Natural killer cell (primary cell): ENCODE data around the gene COL24A1. TPM values are rescaled to one million over a fixed set of nuclear protein-coding genes. Genes with fewer than 3 reads are reported as not detected.
"Not testable (repeated sequence)": the region's sequence is repeated elsewhere in the genome, so short reads cannot be mapped to it uniquely, and the experiment has no call there.

Source experiments
- ATAC-seq, 3 donors: fragments of 150-1000 bp in 2 of 3; fragments of 200-7000 bp in 1 of 3; cut with Tn5 transposase; 1 replicate in 1 of 3; 2 replicates in 2 of 3; pipeline ENCODE4 v1.10.0; 2021; ENCODE audit warnings: mild to moderate bottlenecking in 2 of 3, moderate library complexity in 2 of 3
- DNase-seq, 2 donors: peaks; one replicate each; pipeline versions ENCODE4 v3.0.0 to v3.0.0-alpha.2; 2013 to 2021; ENCODE audit warnings: mixed read lengths in 1 of 2
- H3K27ac ChIP-seq: one replicate; pipeline ENCODE4 v1.5.1; 2013; ENCODE audit warnings: mild to moderate bottlenecking, low read length
- H3K27me3 ChIP-seq: one replicate; pipeline ENCODE4 v1.6.1; 2013; ENCODE audit warnings: low read length; ENCODE audit not compliant: control insufficient read depth, insufficient read depth
- H3K36me3 ChIP-seq: one replicate; pipeline ENCODE4 v1.6.1; 2013; ENCODE audit warnings: low read length; ENCODE audit not compliant: control insufficient read depth, insufficient read depth
- H3K4me1 ChIP-seq: one replicate; pipeline ENCODE4 v1.6.1; 2013; ENCODE audit warnings: low read length; ENCODE audit not compliant: control insufficient read depth, insufficient read depth
- H3K4me3 ChIP-seq: one replicate; pipeline ENCODE4 v1.5.1; 2013; ENCODE audit warnings: low read length
- H3K9me3 ChIP-seq: one replicate; pipeline ENCODE4 v1.6.1; 2013; ENCODE audit warnings: low read length; ENCODE audit not compliant: control insufficient read depth, insufficient read depth
- H3K27ac Mint-ChIP-seq, 2 donors: one replicate each; pipeline ENCODE4 v1.8.0; 2022; ENCODE audit warnings: mild to moderate bottlenecking in 2 of 2, mixed read lengths in 2 of 2, moderate library complexity in 1 of 2
- H3K27me3 Mint-ChIP-seq, 2 donors: one replicate each; pipeline ENCODE4 v1.8.0; 2022; ENCODE audit warnings: low read depth in 2 of 2, mixed read lengths in 2 of 2
- H3K36me3 Mint-ChIP-seq: one replicate; pipeline ENCODE4 v1.8.0; 2022; ENCODE audit warnings: mixed read lengths
- H3K4me1 Mint-ChIP-seq, 2 donors: one replicate each; pipeline ENCODE4 v1.8.0; 2022; ENCODE audit warnings: mixed read lengths in 2 of 2
- H3K4me3 Mint-ChIP-seq: one replicate; pipeline ENCODE4 v1.8.0; 2022; ENCODE audit warnings: mild to moderate bottlenecking, moderate library complexity, mixed read lengths
- H3K9me3 Mint-ChIP-seq, 2 donors: one replicate each; pipeline ENCODE4 v1.8.0; 2022; ENCODE audit warnings: mixed read lengths in 2 of 2
- CTCF ChIP-seq: fragments of 200-600 bp; IDR thresholded peaks from one replicate; pipeline ENCODE4 v1.8.0; 2022; ENCODE audit warnings: antibody characterized with exemption
- WGBS: methylation state at CpG from one replicate; pipeline ENCODE4 v1.1.7; 2013; ENCODE audit warnings: missing lambda C conversion rate; ENCODE audit not compliant: insufficient coverage; 5-methylcytosine and 5-hydroxymethylcytosine counted together
- intact Hi-C: fragments of 100-400 bp; cut with micrococcal nuclease; formaldehyde crosslinking; loops from one replicate; pipeline ENCODE4 v1.14.2; 2022
- total RNA-seq, 4 donors: library from RNA; stranded (reverse); fragments of 120-200 nt in 1 of 4; gene quantifications; one replicate each; pipeline versions ENCODE4 v1.2.3 to v1.2.4, GENCODE V29; 2013 to 2022

COL24A1 gene
- total RNA-seq, 3 donors from 2014 or later (not counting 1 experiment from before 2014, with no cell fraction given), result 0.20 to 0.54 (median 0.54) TPM

- no peaks in the 10 kb centered on the region for H3K36me3 Mint-ChIP-seq
- 80% methylated on average over 1 of the region's 1 CpG for WGBS
- ATAC-seq (no peak), DNase-seq (no peak)
- H3K27ac Mint-ChIP-seq, result no peak overlapping the region
- intact Hi-C loops, result no loop called here
- Histone ChIP-seq H3K27ac (no peak overlapping the region), H3K9me3 (no peaks in the 10 kb centered on the region), H3K36me3 (no peaks in the 10 kb centered on the region), H3K4me1 (no peaks in the 10 kb centered on the region), H3K27me3 (no peaks in the 10 kb centered on the region), H3K4me3 (no peak overlapping the region)
- H3K27me3 Mint-ChIP-seq, result no peaks in the 10 kb centered on the region
- no peaks in the 10 kb centered on the region for H3K4me1 Mint-ChIP-seq
- no peak for TF ChIP-seq CTCF
- no peak overlapping the region for H3K4me3 Mint-ChIP-seq
- peaks cover 5 to 6% of the 10 kb centered on the region in 2 donors for H3K9me3 Mint-ChIP-seq
Measured at GRCh38 chr1:85801520-85801919, 355.1 kb downstream of the COL24A1 start.

GRCh38 chr1:85799737-85800136, 356.8 kb downstream of the COL24A1 start:
- 100% methylated on average over 1 of the region's 2 CpGs for WGBS

GRCh38 chr1:85798419-85798818, 358.2 kb downstream of the COL24A1 start:
- Mint-ChIP-seq H3K9me3 (peaks cover 5 to 8% of the 10 kb centered on the region in 2 donors), H3K36me3 (no peaks in the 10 kb centered on the region), H3K4me1 (no peaks in the 10 kb centered on the region), H3K27me3 (no peaks in the 10 kb centered on the region), H3K27ac (no peak overlapping the region), H3K4me3 (no peak overlapping the region)
- H3K4me3 ChIP-seq, result no peak overlapping the region
- ATAC-seq (no peak), DNase-seq (no peak)
- no peaks in the 10 kb centered on the region for H3K9me3 ChIP-seq
- H3K27ac ChIP-seq, result no peak overlapping the region
- no peaks in the 10 kb centered on the region for H3K36me3 ChIP-seq
- H3K4me1 ChIP-seq, result no peaks in the 10 kb centered on the region
- no peaks in the 10 kb centered on the region for H3K27me3 ChIP-seq
- 100% methylated on average over 1 of the region's 2 CpGs for WGBS
- no peak for TF ChIP-seq CTCF
- intact Hi-C loops, result no loop called here

More at GRCh38 chr1:85799737-85800136, 356.8 kb downstream of the COL24A1 start:
- Histone ChIP-seq H3K27ac (no peak overlapping the region), H3K9me3 (no peaks in the 10 kb centered on the region), H3K27me3 (no peaks in the 10 kb centered on the region), H3K4me3 (no peak overlapping the region), H3K36me3 (no peaks in the 10 kb centered on the region), H3K4me1 (no peaks in the 10 kb centered on the region)
- ATAC-seq (no peak), DNase-seq (no peak)
- no peak overlapping the region for H3K4me3 Mint-ChIP-seq
- intact Hi-C loops, result no loop called here
- no peak overlapping the region for H3K27ac Mint-ChIP-seq
- TF ChIP-seq CTCF, result no peak
- no peaks in the 10 kb centered on the region for H3K27me3 Mint-ChIP-seq
- peaks cover 5 to 6% of the 10 kb centered on the region in 2 donors for H3K9me3 Mint-ChIP-seq
- no peaks in the 10 kb centered on the region for H3K36me3 Mint-ChIP-seq
- H3K4me1 Mint-ChIP-seq, result no peaks in the 10 kb centered on the region

- H3K27ac Mint-ChIP-seq, DNase-seq, H3K9me3 ChIP-seq, H3K4me3 Mint-ChIP-seq, H3K36me3 ChIP-seq, intact Hi-C loops, H3K4me1 ChIP-seq, H3K36me3 Mint-ChIP-seq, H3K27ac ChIP-seq, H3K4me3 ChIP-seq, H3K27me3 Mint-ChIP-seq, H3K9me3 Mint-ChIP-seq, H3K27me3 ChIP-seq, ATAC-seq, H3K4me1 Mint-ChIP-seq: not testable (repeated sequence)
- WGBS, result 90% methylated on average over 6 of the region's 6 CpGs
Measured at GRCh38 chr1:85777021-85777420, 379.6 kb downstream of the COL24A1 start.
